Body of pancreas (tissue), 4 donors: ENCODE data around the gene RPL10A.

Experiments
- CTCF ChIP-seq, 7 experiments: fragments of 450-650 bp in 4 of 7; fragments of 200-600 bp in 3 of 7; sonication (generic) in 3 of 7; IDR thresholded peaks; one replicate each; pipeline ENCODE4 v1.5.1; 2016 to 2019; ENCODE audit warnings: antibody characterized with exemption in 7 of 7
- POLR2A ChIP-seq, 3 donors: fragments of 450-650 bp; IDR thresholded peaks; one replicate each; pipeline ENCODE4 v1.6.1; 2016; ENCODE audit warnings: antibody characterized with exemption in 3 of 3, mild to moderate bottlenecking in 2 of 3

- TF ChIP-seq CTCF (IDR thresholded peaks at IDR 0.05) (no peak), POLR2A (IDR thresholded peaks at IDR 0.05) (no peak)
Observed at GRCh38 chr6:35427851-35428321, 40.3 kb upstream of the RPL10A start.
